SK-N-SH treated with all-trans-retinoic acid at 6 μM for 48 hours (cell line): ENCODE data around the gene ATRN.

Experiments
- ATAC-seq: fragments of 200-7000 bp; cut with Tn5 transposase; 3 replicates; pipeline ENCODE4 v1.9.1; 2020; ENCODE audit warnings: mild to moderate bottlenecking, moderate library complexity
- ARNTL ChIP-seq: fragments of 450-650 bp; formaldehyde crosslinking; IDR thresholded peaks from 2 replicates; pipeline ENCODE4 v1.5.0; 2020; ENCODE audit warnings: low read depth, mild to moderate bottlenecking, moderate library complexity, borderline replicate concordance
- BACH2 ChIP-seq: fragments of 250-450 bp; sonication (Bioruptor Pico); IDR thresholded peaks from 2 replicates; pipeline ENCODE4 v1.9.0; 2021; ENCODE audit warnings: mild to moderate bottlenecking, borderline replicate concordance
- CSDC2 ChIP-seq: fragments of 250-450 bp; sonication (Bioruptor Pico); IDR thresholded peaks from 2 replicates; pipeline ENCODE4 v1.5.0; 2020; ENCODE audit warnings: mild to moderate bottlenecking, moderate library complexity
- ESRRG ChIP-seq: fragments of 250-450 bp; sonication (Bioruptor Pico); IDR thresholded peaks from 2 replicates; pipeline ENCODE4 v1.6.1; 2021; ENCODE audit warnings: mild to moderate bottlenecking
- GLIS3 ChIP-seq: fragments of 250-450 bp; sonication (Bioruptor Pico); IDR thresholded peaks from 2 replicates; pipeline ENCODE4 v1.5.0; 2020; ENCODE audit warnings: mild to moderate bottlenecking, moderate library complexity
- ISL1 ChIP-seq: fragments of 250-450 bp; sonication (Bioruptor Pico); IDR thresholded peaks from 2 replicates; pipeline ENCODE4 v2.1.2; 2022; ENCODE audit warnings: mild to moderate bottlenecking, moderate library complexity
- OSR1 ChIP-seq: fragments of 250-450 bp; sonication (Bioruptor Pico); IDR thresholded peaks from 2 replicates; pipeline ENCODE4 v1.8.0; 2022; ENCODE audit warnings: moderate library complexity, mild to moderate bottlenecking, inconsistent platforms
- RARB ChIP-seq: fragments of 250-450 bp; sonication (Bioruptor Pico); IDR thresholded peaks from 2 replicates; pipeline ENCODE4 v1.8.0; 2021; ENCODE audit warnings: mild to moderate bottlenecking, moderate library complexity
- SNAI2 ChIP-seq: fragments of 250-450 bp; sonication (Bioruptor Pico); IDR thresholded peaks from 2 replicates; pipeline ENCODE4 v1.5.0; 2020; ENCODE audit warnings: mild to moderate bottlenecking, moderate library complexity
- TCF4 ChIP-seq: fragments of 250-450 bp; sonication (Bioruptor Pico); IDR thresholded peaks from 2 replicates; pipeline ENCODE4 v1.8.0; 2021; ENCODE audit warnings: mild to moderate bottlenecking, moderate library complexity, borderline replicate concordance
- TOX ChIP-seq: fragments of 250-450 bp; sonication (Bioruptor Pico); IDR thresholded peaks from 2 replicates; pipeline ENCODE4 v1.8.0; 2021; ENCODE audit warnings: mild to moderate bottlenecking, moderate library complexity, borderline replicate concordance
- ZC3H10 ChIP-seq: fragments of 250-450 bp; sonication (Bioruptor Pico); IDR thresholded peaks from 2 replicates; pipeline ENCODE4 v1.5.1; 2021; ENCODE audit warnings: mild to moderate bottlenecking, moderate library complexity
- ZFP3 ChIP-seq: fragments of 250-450 bp; sonication (Bioruptor Pico); IDR thresholded peaks from 2 replicates; pipeline ENCODE4 v1.5.0; 2020; ENCODE audit warnings: mild to moderate bottlenecking, moderate library complexity
- ZFP30 ChIP-seq: fragments of 450-650 bp; formaldehyde crosslinking; IDR thresholded peaks from 2 replicates; pipeline ENCODE4 v1.5.0; 2022; ENCODE audit warnings: mild to moderate bottlenecking, moderate library complexity
- ZNF565 ChIP-seq: fragments of 450-650 bp; formaldehyde crosslinking; conservative IDR thresholded peaks from 2 replicates; pipeline ENCODE4 v1.5.0; 2020; ENCODE audit warnings: low read depth, mild to moderate bottlenecking, moderate library complexity
- ZNF70 ChIP-seq: fragments of 450-650 bp; formaldehyde crosslinking; IDR thresholded peaks from 2 replicates; pipeline ENCODE4 v1.5.0; 2020; ENCODE audit warnings: mild to moderate bottlenecking, moderate library complexity
- ZNF8 ChIP-seq: fragments of 450-650 bp; formaldehyde crosslinking; IDR thresholded peaks from 2 replicates; pipeline ENCODE4 v1.5.0; 2020; ENCODE audit warnings: mild to moderate bottlenecking, moderate library complexity
- TF ChIP-seq, protein P1 (sequence below): fragments of 250-450 bp; sonication (Bioruptor Pico); IDR thresholded peaks from 2 replicates; pipeline ENCODE4 v1.5.0; 2020; ENCODE audit warnings: mild to moderate bottlenecking, moderate library complexity
- TF ChIP-seq, protein P2 (sequence below): fragments of 250-450 bp; sonication (Bioruptor Pico); IDR thresholded peaks from 2 replicates; pipeline ENCODE4 v1.8.0; 2021; ENCODE audit warnings: low read depth, mild to moderate bottlenecking, moderate library complexity, borderline replicate concordance
- TF ChIP-seq, protein P3 (sequence below): fragments of 250-450 bp; sonication (Bioruptor Pico); IDR thresholded peaks from 2 replicates; pipeline ENCODE4 v1.8.0; 2020; ENCODE audit warnings: mild to moderate bottlenecking, moderate library complexity, borderline replicate concordance
- TF ChIP-seq, protein P4 (sequence below): fragments of 250-450 bp; sonication (Bioruptor Pico); IDR thresholded peaks from 2 replicates; pipeline ENCODE4 v1.5.1; 2021; ENCODE audit warnings: mild to moderate bottlenecking, moderate library complexity
- TF ChIP-seq, protein P5 (sequence below): fragments of 250-450 bp; sonication (Bioruptor Pico); IDR thresholded peaks from 2 replicates; pipeline ENCODE4 v1.5.1; 2020; ENCODE audit warnings: low read depth, mild to moderate bottlenecking, moderate library complexity

Gene ATRN

DNA sequence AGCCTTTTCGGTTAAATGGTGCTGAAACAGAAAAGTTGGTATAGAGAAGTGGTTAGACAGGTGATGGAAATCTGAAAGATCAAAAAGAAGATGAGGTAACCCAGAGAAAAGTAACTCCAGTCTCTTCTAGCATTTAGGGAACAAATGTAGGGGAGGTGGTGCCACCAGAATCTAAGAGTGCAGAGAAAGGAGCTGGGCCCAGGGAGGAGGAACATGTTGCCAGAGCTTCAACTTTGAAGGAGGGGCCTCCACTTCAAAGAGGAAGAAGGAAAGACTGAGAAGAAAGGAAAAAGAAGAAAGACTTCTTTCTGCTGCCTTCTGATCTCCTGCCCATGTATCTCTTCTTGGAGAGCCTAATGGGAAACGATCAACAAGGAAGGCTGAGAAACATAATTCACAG is 23.5 kb upstream of the ATRN start:
- ATAC-seq = no peak
- TF ChIP-seq BACH2 (CRISPR knock-in tag) (no peak), ARNTL (CRISPR knock-in tag) (no peak), OSR1 (CRISPR knock-in tag) (no peak), ZFP3 (no peak), ISL1 (no peak), ZFP30 (CRISPR knock-in tag) (no peak), TCF4 (CRISPR knock-in tag) (no peak), ZNF70 (CRISPR knock-in tag) (no peak), CSDC2 (CRISPR knock-in tag) (no peak), ZC3H10 (CRISPR knock-in tag) (no peak), TOX (CRISPR knock-in tag) (no peak), ZNF8 (CRISPR knock-in tag) (no peak), GLIS3 (no peak)
- TF ChIP-seq, protein P1, sequence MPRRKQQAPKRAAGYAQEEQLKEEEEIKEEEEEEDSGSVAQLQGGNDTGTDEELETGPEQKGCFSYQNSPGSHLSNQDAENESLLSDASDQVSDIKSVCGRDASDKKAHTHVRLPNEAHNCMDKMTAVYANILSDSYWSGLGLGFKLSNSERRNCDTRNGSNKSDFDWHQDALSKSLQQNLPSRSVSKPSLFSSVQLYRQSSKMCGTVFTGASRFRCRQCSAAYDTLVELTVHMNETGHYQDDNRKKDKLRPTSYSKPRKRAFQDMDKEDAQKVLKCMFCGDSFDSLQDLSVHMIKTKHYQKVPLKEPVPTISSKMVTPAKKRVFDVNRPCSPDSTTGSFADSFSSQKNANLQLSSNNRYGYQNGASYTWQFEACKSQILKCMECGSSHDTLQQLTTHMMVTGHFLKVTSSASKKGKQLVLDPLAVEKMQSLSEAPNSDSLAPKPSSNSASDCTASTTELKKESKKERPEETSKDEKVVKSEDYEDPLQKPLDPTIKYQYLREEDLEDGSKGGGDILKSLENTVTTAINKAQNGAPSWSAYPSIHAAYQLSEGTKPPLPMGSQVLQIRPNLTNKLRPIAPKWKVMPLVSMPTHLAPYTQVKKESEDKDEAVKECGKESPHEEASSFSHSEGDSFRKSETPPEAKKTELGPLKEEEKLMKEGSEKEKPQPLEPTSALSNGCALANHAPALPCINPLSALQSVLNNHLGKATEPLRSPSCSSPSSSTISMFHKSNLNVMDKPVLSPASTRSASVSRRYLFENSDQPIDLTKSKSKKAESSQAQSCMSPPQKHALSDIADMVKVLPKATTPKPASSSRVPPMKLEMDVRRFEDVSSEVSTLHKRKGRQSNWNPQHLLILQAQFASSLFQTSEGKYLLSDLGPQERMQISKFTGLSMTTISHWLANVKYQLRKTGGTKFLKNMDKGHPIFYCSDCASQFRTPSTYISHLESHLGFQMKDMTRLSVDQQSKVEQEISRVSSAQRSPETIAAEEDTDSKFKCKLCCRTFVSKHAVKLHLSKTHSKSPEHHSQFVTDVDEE (CRISPR knock-in tag) = no peak
- TF ChIP-seq, protein P2, sequence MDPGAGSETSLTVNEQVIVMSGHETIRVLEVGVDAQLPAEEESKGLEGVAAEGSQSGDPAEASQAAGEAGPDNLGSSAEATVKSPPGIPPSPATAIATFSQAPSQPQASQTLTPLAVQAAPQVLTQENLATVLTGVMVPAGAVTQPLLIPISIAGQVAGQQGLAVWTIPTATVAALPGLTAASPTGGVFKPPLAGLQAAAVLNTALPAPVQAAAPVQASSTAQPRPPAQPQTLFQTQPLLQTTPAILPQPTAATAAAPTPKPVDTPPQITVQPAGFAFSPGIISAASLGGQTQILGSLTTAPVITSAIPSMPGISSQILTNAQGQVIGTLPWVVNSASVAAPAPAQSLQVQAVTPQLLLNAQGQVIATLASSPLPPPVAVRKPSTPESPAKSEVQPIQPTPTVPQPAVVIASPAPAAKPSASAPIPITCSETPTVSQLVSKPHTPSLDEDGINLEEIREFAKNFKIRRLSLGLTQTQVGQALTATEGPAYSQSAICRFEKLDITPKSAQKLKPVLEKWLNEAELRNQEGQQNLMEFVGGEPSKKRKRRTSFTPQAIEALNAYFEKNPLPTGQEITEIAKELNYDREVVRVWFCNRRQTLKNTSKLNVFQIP (CRISPR knock-in tag) = no peak
- TF ChIP-seq, protein P3, sequence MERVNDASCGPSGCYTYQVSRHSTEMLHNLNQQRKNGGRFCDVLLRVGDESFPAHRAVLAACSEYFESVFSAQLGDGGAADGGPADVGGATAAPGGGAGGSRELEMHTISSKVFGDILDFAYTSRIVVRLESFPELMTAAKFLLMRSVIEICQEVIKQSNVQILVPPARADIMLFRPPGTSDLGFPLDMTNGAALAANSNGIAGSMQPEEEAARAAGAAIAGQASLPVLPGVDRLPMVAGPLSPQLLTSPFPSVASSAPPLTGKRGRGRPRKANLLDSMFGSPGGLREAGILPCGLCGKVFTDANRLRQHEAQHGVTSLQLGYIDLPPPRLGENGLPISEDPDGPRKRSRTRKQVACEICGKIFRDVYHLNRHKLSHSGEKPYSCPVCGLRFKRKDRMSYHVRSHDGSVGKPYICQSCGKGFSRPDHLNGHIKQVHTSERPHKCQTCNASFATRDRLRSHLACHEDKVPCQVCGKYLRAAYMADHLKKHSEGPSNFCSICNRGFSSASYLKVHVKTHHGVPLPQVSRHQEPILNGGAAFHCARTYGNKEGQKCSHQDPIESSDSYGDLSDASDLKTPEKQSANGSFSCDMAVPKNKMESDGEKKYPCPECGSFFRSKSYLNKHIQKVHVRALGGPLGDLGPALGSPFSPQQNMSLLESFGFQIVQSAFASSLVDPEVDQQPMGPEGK (CRISPR knock-in tag) = no peak
- TF ChIP-seq, protein P4, sequence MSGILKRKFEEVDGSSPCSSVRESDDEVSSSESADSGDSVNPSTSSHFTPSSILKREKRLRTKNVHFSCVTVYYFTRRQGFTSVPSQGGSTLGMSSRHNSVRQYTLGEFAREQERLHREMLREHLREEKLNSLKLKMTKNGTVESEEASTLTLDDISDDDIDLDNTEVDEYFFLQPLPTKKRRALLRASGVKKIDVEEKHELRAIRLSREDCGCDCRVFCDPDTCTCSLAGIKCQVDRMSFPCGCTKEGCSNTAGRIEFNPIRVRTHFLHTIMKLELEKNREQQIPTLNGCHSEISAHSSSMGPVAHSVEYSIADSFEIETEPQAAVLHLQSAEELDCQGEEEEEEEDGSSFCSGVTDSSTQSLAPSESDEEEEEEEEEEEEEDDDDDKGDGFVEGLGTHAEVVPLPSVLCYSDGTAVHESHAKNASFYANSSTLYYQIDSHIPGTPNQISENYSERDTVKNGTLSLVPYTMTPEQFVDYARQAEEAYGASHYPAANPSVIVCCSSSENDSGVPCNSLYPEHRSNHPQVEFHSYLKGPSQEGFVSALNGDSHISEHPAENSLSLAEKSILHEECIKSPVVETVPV (CRISPR knock-in tag) = no peak
- TF ChIP-seq, protein P5, sequence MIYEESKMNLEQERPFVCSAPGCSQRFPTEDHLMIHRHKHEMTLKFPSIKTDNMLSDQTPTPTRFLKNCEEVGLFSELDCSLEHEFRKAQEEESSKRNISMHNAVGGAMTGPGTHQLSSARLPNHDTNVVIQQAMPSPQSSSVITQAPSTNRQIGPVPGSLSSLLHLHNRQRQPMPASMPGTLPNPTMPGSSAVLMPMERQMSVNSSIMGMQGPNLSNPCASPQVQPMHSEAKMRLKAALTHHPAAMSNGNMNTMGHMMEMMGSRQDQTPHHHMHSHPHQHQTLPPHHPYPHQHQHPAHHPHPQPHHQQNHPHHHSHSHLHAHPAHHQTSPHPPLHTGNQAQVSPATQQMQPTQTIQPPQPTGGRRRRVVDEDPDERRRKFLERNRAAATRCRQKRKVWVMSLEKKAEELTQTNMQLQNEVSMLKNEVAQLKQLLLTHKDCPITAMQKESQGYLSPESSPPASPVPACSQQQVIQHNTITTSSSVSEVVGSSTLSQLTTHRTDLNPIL (CRISPR knock-in tag) = no peak

DNA sequence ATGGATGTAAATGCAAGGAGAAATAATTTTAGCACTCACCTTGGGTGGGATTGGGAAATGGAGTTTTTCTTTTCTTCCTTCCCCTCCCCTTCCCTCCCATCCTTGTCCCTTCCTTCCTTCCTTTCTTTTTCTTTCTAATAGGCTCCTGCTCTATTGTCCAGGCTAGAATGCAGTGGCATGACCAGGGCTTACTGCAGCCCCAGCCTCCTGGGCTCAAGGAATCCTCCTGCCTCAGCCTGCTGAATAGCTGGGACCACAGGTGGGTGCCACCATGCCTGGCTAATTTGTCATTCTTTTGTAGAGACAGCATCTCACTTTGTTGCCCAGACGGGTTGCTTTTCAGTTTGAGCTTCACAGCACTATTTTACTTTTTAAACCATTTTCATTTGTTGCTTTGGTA is 21.5 kb upstream of the ATRN start:
- ATAC-seq = no peak
- TF ChIP-seq BACH2 (CRISPR knock-in tag) = no peak

DNA sequence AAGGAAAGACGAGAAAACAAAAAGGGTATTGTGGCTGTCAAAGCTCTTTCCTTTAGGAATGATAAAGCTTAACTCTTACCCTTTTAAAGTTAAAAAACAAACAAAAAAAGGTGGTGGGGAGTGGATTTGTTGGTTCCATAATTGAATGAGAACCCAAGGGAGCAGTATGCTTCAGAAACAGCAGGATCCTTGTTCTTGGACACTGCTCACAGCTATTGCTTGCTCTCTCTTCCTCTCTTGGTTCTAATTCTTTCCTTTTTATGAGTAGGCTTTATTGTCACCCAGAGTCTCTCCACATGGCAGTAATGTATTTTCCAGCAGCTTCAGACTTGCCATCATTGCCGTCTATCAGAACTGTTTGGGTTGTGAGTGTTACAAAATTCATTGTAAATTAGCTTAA is 18.7 kb upstream of the ATRN start:
- no peak for TF ChIP-seq BACH2 (CRISPR knock-in tag)
- no peak for TF ChIP-seq ZFP3
- no peak for TF ChIP-seq ESRRG (CRISPR knock-in tag)
- no peak for TF ChIP-seq ARNTL (CRISPR knock-in tag)
- no peak for TF ChIP-seq ISL1
- TF ChIP-seq RARB = no peak
- no peak for TF ChIP-seq CSDC2 (CRISPR knock-in tag)
- no peak for TF ChIP-seq ZNF8 (CRISPR knock-in tag)
- TF ChIP-seq, protein P3 (CRISPR knock-in tag) = no peak
- TF ChIP-seq, protein P5 (CRISPR knock-in tag) = no peak
- no peak for TF ChIP-seq ZC3H10 (CRISPR knock-in tag)
- TF ChIP-seq ZNF70 (CRISPR knock-in tag) = no peak
- TF ChIP-seq, protein P4 (CRISPR knock-in tag) = no peak
- no peak for TF ChIP-seq GLIS3
- TF ChIP-seq ZNF565 = no peak
- no peak for TF ChIP-seq TOX (CRISPR knock-in tag)
- no peak for TF ChIP-seq SNAI2 (CRISPR knock-in tag)
- no peak for ATAC-seq
